Measurements from ENCODE around the gene ANXA4.
"Not testable (repeated sequence)": the region's sequence is repeated elsewhere in the genome, so short reads cannot be mapped to it uniquely, and the experiment has no call there.

The ANXA4 gene

DNA sequence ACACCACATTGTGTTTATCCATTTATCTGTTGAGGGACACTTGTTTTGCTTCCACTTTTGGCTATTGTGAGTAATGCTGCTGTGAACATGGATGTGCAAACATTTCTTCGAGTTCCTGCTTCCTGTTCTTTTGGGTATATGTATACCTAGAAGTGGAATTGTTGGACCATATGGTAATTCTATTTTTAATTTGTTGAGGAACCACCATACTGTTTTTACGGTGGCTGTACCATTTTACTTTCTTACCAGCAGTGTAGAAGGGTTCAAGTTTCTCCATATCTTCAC lies 23.1 kb downstream of the ANXA4 start:
- H3K27me3 ChIP-seq: no peaks in the 10 kb centered on the region
- H3K36me3 ChIP-seq: no peaks in the 10 kb centered on the region
- no peak for TF ChIP-seq Cebpa-rat (IDR thresholded peaks at IDR 0.05)
- H3K4me1 ChIP-seq: peaks cover 51% of the 10 kb centered on the region
- no peaks in the 10 kb centered on the region for H3K9me3 ChIP-seq
- H4K20me1 ChIP-seq: no peaks in the 10 kb centered on the region
- no peak overlapping the region for H3K4me3 ChIP-seq
- H3K9ac ChIP-seq: no peak overlapping the region
- no peak overlapping the region for H3K27ac ChIP-seq
- peak overlapping the region; percentile 67 for H3K4me2 ChIP-seq

DNA sequence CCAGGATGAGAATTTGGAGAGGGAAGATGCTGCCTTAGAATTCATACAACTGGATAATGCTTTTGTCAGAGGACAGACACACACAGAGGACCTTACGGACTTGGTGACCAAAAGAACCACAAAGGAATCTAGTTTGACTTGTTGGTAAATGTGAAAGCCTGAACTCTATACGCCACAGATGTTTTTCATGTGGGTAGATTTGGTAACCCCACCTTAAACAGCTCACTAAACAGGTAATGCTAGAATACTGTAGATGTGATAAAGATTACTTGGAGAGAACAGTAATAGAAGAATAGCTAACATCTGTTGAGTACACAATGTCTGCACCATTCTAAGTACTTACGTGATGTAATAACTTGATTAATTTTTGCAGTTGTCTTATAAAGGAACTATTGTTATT lies 24.1 kb downstream of the ANXA4 start:
- Histone ChIP-seq H3K4me3 (no peak overlapping the region), H3K9ac (no peak overlapping the region), H3K4me1 (peaks cover 51% of the 10 kb centered on the region), H3K27ac (peak overlapping the region; percentile 74), H3K4me2 (peak overlapping the region; percentile 67), H4K20me1 (no peaks in the 10 kb centered on the region), H3K27me3 (no peaks in the 10 kb centered on the region), H3K36me3 (no peaks in the 10 kb centered on the region), H3K9me3 (no peaks in the 10 kb centered on the region)
- TF ChIP-seq Cebpa-rat (IDR thresholded peaks at IDR 0.05): no peak

DNA sequence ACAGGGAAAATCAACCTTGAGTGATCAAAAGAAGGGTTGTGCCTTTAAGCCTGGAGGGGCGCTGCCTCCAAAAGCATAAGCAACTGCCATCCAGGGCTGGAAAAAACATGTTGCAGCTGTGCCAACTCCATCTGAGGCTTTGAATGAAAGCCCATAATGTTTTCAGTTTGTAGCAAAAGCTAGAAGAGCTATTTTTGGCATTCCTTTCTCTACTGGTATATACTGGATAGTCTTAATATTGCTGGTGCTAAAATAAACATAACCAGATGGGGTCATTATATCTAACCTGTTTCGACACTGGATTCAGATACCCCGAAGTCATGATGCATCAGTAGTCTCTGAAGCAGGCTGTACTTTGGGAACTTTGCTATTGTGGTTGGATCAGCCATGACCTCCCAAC lies 25.1 kb downstream of the ANXA4 start:
- Histone ChIP-seq H3K27ac (peak overlapping the region; percentile 74), H3K36me3 (no peaks in the 10 kb centered on the region), H3K9ac (no peak overlapping the region), H3K4me1 (peaks cover 51% of the 10 kb centered on the region), H3K4me2 (peak overlapping the region; percentile 67), H4K20me1 (no peaks in the 10 kb centered on the region), H3K27me3 (no peaks in the 10 kb centered on the region), H3K9me3 (no peaks in the 10 kb centered on the region), H3K4me3 (no peak overlapping the region)
- no peak for TF ChIP-seq Cebpa-rat (IDR thresholded peaks at IDR 0.05)

DNA sequence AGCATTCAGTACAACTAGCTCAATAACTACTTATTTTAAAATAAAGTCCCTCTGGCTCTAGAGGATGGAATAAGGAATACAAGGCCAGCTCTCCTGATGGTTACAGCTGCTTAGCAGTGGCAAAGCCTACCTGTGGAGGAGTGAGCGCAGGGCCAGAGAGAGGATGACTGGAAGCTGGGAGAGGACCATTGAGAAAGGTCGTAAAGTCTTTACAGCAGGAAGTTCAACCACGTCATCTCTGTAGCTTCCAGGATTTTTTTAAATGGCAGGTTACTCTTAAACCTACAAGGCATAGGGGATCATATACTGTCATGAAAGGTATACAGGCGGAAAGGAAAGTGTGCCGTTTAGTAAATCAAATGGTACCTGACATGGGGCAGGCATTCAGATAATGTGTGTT lies 26.3 kb downstream of the ANXA4 start:
- H3K4me1 ChIP-seq: peaks cover 43% of the 10 kb centered on the region

DNA sequence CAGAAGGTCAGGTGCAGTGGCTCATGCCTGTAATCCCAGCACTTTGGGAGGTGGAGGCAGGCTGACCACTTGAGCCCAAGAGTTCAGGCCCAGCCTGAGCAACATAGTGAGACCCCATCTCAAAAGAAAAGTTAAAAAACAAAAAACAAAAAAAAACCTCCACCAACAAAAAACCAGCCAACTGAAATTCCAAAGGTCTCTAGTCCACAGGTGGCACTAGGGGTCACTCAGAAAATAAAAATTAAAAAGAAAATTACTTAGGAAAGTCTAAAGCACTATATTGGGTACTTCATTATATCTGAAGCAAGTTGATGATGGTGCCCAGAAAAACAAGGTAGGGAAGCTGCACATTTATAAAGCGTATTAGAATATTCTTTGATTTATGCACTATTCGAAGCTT lies 26.9 kb downstream of the ANXA4 start:
- H4K20me1 ChIP-seq: no peaks in the 10 kb centered on the region
- H3K27ac ChIP-seq: no peak overlapping the region
- H3K9ac ChIP-seq: no peak overlapping the region
- no peak overlapping the region for H3K4me3 ChIP-seq
- no peaks in the 10 kb centered on the region for H3K36me3 ChIP-seq
- H3K27me3 ChIP-seq: no peaks in the 10 kb centered on the region
- no peak overlapping the region for H3K4me2 ChIP-seq
- peaks cover 39% of the 10 kb centered on the region for H3K4me1 ChIP-seq
- TF ChIP-seq Cebpa-rat (IDR thresholded peaks at IDR 0.05): no peak
- no peaks in the 10 kb centered on the region for H3K9me3 ChIP-seq

More for the DNA sequence above, 26.3 kb downstream of the ANXA4 start:
- no peak overlapping the region for H3K4me2 ChIP-seq
- H3K36me3 ChIP-seq: no peaks in the 10 kb centered on the region
- no peak overlapping the region for H3K9ac ChIP-seq
- TF ChIP-seq Cebpa-rat (IDR thresholded peaks at IDR 0.05): no peak
- H3K9me3 ChIP-seq: no peaks in the 10 kb centered on the region
- H3K27me3 ChIP-seq: no peaks in the 10 kb centered on the region
- H3K4me3 ChIP-seq: no peak overlapping the region
- H4K20me1 ChIP-seq: no peaks in the 10 kb centered on the region
- H3K27ac ChIP-seq: no peak overlapping the region

DNA sequence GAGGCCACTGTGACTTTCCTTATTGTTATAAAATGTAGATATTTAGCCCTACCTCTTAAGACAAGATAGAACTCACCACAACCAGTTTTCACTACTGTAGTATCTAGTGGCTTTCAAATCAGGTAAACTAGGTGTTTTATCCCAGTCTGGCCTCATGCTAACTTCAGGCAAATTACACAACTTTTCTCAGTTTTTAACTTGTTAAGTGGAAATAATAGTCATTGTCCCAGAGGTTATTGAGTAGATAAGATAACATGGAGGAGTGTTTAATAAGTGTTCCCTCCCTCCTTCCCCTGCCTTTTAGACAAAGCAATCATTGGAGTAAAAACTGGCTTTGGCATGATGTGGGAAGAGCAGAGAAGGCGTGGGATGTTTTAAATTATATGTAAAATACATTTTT lies 27.3 kb downstream of the ANXA4 start:
- H3K36me3 ChIP-seq: no peaks in the 10 kb centered on the region
- H4K20me1 ChIP-seq: no peaks in the 10 kb centered on the region
- H3K4me2 ChIP-seq: no peak overlapping the region
- no peak overlapping the region for H3K9ac ChIP-seq
- no peak overlapping the region for H3K27ac ChIP-seq
- TF ChIP-seq Cebpa-rat (IDR thresholded peaks at IDR 0.05): no peak
- H3K4me3 ChIP-seq: no peak overlapping the region
- no peaks in the 10 kb centered on the region for H3K27me3 ChIP-seq
- no peaks in the 10 kb centered on the region for H3K9me3 ChIP-seq
- H3K4me1 ChIP-seq: peaks cover 34% of the 10 kb centered on the region

DNA sequence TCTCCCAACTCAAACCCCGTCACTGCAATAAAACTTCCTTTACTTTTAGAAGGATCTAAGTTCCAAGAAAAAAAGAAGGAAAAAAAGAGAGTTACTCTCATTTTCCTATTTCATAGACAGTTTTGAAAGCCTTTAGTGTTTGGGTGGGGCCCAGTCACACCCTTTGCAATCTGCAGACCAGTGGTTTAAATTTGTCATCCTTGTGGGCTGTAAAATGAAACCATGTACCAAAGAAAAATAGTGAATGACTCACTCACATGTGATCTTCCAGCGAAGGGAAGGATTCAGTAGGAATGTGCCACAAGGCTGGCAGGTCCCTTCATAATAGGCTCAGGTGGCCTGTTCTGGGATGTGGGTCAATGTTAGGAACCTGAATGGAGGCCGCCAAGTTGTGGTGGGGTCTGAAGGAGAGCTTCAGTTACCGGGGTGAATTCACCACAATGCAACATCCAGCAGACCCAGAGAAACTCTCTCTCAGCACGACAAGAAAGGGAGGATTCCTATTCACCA lies 28.3 kb downstream of the ANXA4 start:
- peaks cover 25% of the 10 kb centered on the region for H3K4me1 ChIP-seq
- no peaks in the 10 kb centered on the region for H3K36me3 ChIP-seq
- no peak for TF ChIP-seq Cebpa-rat (IDR thresholded peaks at IDR 0.05)
- H3K4me3 ChIP-seq: no peak overlapping the region
- H3K4me2 ChIP-seq: no peak overlapping the region
- no peak overlapping the region for H3K9ac ChIP-seq
- H3K27me3 ChIP-seq: no peaks in the 10 kb centered on the region
- peaks cover 3% of the 10 kb centered on the region for H3K9me3 ChIP-seq
- H4K20me1 ChIP-seq: no peaks in the 10 kb centered on the region
- no peak overlapping the region for H3K27ac ChIP-seq

DNA sequence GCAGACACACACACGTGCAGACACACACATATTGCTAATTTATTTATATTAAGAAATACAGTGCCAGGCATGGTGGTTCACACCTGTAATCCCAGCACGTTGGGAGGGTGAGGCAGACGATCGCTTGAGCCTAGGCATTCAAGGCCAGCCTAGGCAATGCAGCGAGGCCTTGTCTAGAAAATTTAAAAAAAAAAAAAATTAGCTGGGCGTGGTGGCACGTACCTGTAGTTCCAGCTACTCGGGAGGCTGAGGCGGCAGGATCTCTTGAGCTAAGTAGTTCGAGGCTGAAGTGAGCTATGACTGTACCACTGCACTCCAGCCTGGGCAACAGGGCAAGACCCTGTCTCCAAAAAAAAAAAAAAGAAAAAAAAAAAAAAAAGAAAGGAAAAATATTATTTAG lies 28.8 kb downstream of the ANXA4 start:
- H3K27me3 ChIP-seq: no peaks in the 10 kb centered on the region
- H3K4me2 ChIP-seq: no peak overlapping the region
- no peak overlapping the region for H3K4me3 ChIP-seq
- H3K4me1 ChIP-seq: peaks cover 20% of the 10 kb centered on the region
- no peaks in the 10 kb centered on the region for H4K20me1 ChIP-seq
- H3K27ac ChIP-seq: no peak overlapping the region
- no peaks in the 10 kb centered on the region for H3K36me3 ChIP-seq
- H3K9ac ChIP-seq: no peak overlapping the region
- TF ChIP-seq Cebpa-rat (IDR thresholded peaks at IDR 0.05): no peak
- peaks cover 8% of the 10 kb centered on the region for H3K9me3 ChIP-seq

DNA sequence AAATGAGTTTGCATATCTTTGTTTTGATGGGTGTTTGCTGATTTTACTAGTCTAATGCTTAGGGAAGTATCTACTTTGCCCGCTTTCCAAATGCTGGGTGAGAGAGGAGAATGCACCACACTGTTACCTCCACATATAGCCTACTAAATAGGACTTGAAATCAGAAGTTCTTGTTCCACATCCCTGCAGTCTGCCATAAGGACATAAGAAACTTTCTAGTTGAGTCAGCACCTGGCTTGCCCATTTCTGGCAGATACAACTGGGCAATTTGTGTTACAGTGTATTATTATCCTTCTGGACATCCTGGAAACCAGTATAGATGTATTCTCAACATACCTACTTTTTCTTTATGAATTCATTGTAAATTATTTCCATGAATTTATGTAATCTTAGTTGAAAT lies 29.5 kb downstream of the ANXA4 start:
- no peak overlapping the region for H3K27ac ChIP-seq
- H3K4me3 ChIP-seq: no peak overlapping the region
- H3K27me3 ChIP-seq: no peaks in the 10 kb centered on the region
- H4K20me1 ChIP-seq: no peaks in the 10 kb centered on the region
- no peak overlapping the region for H3K9ac ChIP-seq
- TF ChIP-seq Cebpa-rat (IDR thresholded peaks at IDR 0.05): no peak
- H3K4me2 ChIP-seq: no peak overlapping the region
- H3K9me3 ChIP-seq: peaks cover 15% of the 10 kb centered on the region
- peaks cover 5% of the 10 kb centered on the region; the same call in 1 of the 2 replicates for H3K36me3 ChIP-seq
- H3K4me1 ChIP-seq: peaks cover 12% of the 10 kb centered on the region

DNA sequence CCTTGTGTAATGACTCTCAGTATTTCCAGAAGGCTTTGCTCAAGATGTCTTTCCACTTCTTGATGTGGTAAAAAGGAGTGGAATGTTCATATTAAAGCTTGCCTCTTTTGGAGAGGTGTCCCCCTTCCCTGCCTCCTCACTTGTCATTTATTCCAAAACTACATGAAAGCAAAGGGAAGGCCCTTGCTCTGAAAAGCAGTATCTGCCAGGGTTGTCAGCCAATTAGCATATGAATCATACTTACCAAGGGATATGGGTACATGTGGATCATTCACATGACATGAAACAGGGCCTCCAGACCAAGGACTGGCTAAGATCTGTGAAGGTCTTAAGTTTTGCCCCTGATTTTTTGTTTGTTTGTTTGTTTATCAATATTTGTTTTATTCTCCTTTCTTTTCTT lies 31.3 kb downstream of the ANXA4 start:
- Histone ChIP-seq H3K4me1 (no peaks in the 10 kb centered on the region), H3K27ac (no peak overlapping the region), H4K20me1 (no peaks in the 10 kb centered on the region), H3K4me2 (no peak overlapping the region), H3K4me3 (no peak overlapping the region), H3K9ac (no peak overlapping the region), H3K9me3 (peaks cover 28% of the 10 kb centered on the region), H3K36me3 (peaks cover 13% of the 10 kb centered on the region), H3K27me3 (no peaks in the 10 kb centered on the region)
- TF ChIP-seq Cebpa-rat (IDR thresholded peaks at IDR 0.05): no peak

DNA sequence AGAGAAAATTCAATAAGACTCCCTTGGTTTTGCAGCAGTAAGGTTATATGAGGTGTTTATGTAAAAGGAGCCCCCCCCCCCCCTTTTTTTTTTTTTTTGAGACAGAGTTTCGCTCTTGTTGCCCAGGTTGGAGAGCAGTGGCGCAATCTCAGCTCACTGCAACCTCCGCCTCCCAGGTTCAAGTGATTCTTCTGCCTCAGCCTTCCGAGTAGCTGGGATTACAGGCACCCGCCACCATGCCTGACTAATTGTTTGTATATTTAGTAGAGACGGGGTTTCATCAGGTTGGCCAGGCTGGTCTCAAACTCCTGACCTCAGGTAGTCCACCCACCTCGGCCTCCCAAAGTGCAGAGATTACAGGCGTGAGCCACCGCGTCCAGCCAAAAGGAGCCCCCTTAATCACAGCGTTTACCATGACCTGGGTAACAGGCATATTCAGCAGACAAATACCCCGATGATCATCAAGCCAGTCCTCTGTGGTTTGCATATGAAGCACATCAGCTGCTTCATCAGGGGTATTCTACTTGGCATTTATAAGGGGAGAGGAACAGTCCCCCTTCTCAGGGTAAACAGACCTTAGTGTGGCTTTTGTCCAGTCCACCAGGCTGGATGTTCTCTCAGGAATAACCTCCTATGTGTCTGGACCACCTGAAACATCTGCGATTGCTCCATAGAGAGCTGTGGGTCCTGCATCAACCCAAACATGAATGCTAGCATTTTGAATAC lies 32.5 kb downstream of the ANXA4 start:
- H3K4me2 ChIP-seq, H3K9ac ChIP-seq, H3K27ac ChIP-seq, H3K27me3 ChIP-seq, H3K4me3 ChIP-seq, H4K20me1 ChIP-seq, H3K4me1 ChIP-seq: not testable (repeated sequence)
- Histone ChIP-seq H3K36me3 (peaks cover 13% of the 10 kb centered on the region), H3K9me3 (peaks cover 28% of the 10 kb centered on the region)
